GM20431 (cell line): Measurements from ENCODE around the gene PLEKHG1.

Experiments used
- in situ Hi-C: fragments of 300-500 bp; cut with MseI, MboI; formaldehyde crosslinking; loops from one replicate; pipeline ENCODE4 v1.15.0; 2020; ENCODE audit warnings: low sequenced_read_pairs; ENCODE audit not compliant: unreplicated experiment

Gene PLEKHG1

GRCh38 chr6:150636808-150637207 is 37.1 kb downstream of the PLEKHG1 start:
- in situ Hi-C loops: no loop called here

GRCh38 chr6:150637266-150637665 is 37.6 kb downstream of the PLEKHG1 start:
- in situ Hi-C loops: no loop called here

- in situ Hi-C loops: no loop called here
Observed at GRCh38 chr6:150638267-150638666, 38.6 kb downstream of the PLEKHG1 start.

GRCh38 chr6:150638765-150639164 is 39.1 kb downstream of the PLEKHG1 start:
- in situ Hi-C loops: no loop called here

- in situ Hi-C loops: no loop called here
Observed at GRCh38 chr6:150639823-150640331, 40.2 kb downstream of the PLEKHG1 start.

- in situ Hi-C loops: no loop called here
Observed at GRCh38 chr6:150640556-150641209, 41.0 kb downstream of the PLEKHG1 start.

GRCh38 chr6:150641398-150642139 is 41.9 kb downstream of the PLEKHG1 start:
- in situ Hi-C loops: no loop called here

GRCh38 chr6:150646228-150646627 is 46.5 kb downstream of the PLEKHG1 start:
- in situ Hi-C loops: no loop called here

GRCh38 chr6:150647051-150647450 is 47.4 kb downstream of the PLEKHG1 start:
- in situ Hi-C loops: no loop called here
